Activated CD4-positive, alpha-beta T cell treated with anti-CD3 and anti-CD28 coated beads, Interleukin-2, Interleukin-4, amounts not matched to agents 100 ng/mL and 50 ng/mL, durations not matched to agents 16 hours and 8 hours (primary cell): ENCODE results near the gene HNF1A.
"Not testable (repeated sequence)": the region's sequence is repeated elsewhere in the genome, so short reads cannot be mapped to it uniquely, and the experiment has no call there.

ENCODE experiments used
- DNase-seq: peaks from one replicate; pipeline ENCODE4 v3.0.0-alpha.2; 2020; ENCODE audit warnings: low spot score

HNF1A gene, protein sequence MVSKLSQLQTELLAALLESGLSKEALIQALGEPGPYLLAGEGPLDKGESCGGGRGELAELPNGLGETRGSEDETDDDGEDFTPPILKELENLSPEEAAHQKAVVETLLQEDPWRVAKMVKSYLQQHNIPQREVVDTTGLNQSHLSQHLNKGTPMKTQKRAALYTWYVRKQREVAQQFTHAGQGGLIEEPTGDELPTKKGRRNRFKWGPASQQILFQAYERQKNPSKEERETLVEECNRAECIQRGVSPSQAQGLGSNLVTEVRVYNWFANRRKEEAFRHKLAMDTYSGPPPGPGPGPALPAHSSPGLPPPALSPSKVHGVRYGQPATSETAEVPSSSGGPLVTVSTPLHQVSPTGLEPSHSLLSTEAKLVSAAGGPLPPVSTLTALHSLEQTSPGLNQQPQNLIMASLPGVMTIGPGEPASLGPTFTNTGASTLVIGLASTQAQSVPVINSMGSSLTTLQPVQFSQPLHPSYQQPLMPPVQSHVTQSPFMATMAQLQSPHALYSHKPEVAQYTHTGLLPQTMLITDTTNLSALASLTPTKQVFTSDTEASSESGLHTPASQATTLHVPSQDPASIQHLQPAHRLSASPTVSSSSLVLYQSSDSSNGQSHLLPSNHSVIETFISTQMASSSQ

DNA sequence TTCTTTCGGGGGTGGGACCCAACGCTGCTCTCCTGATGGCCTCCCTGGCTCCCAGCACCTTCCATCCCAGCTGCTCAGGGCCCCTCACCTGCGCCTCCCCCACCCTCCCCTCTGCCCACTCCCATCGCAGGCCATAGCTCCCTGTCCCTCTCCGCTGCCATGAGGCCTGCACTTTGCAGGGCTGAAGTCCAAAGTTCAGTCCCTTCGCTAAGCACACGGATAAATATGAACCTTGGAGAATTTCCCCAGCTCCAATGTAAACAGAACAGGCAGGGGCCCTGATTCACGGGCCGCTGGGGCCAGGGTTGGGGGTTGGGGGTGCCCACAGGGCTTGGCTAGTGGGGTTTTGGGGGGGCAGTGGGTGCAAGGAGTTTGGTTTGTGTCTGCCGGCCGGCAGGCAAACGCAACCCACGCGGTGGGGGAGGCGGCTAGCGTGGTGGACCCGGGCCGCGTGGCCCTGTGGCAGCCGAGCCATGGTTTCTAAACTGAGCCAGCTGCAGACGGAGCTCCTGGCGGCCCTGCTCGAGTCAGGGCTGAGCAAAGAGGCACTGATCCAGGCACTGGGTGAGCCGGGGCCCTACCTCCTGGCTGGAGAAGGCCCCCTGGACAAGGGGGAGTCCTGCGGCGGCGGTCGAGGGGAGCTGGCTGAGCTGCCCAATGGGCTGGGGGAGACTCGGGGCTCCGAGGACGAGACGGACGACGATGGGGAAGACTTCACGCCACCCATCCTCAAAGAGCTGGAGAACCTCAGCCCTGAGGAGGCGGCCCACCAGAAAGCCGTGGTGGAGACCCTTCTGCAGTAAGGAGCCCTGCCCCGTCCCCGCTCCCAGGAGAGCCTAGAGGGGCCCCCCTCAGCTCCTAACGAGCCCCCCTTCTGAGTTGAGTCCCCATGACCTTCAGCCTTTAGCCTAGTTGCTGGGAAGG lies at the start of gene HNF1A:
Gene HNF1A (plus strand): TSS at position 248 of the 924 bp plus-strand sequence. CDS start 226 bp downstream, at position 474.
- no peak for DNase-seq

DNA sequence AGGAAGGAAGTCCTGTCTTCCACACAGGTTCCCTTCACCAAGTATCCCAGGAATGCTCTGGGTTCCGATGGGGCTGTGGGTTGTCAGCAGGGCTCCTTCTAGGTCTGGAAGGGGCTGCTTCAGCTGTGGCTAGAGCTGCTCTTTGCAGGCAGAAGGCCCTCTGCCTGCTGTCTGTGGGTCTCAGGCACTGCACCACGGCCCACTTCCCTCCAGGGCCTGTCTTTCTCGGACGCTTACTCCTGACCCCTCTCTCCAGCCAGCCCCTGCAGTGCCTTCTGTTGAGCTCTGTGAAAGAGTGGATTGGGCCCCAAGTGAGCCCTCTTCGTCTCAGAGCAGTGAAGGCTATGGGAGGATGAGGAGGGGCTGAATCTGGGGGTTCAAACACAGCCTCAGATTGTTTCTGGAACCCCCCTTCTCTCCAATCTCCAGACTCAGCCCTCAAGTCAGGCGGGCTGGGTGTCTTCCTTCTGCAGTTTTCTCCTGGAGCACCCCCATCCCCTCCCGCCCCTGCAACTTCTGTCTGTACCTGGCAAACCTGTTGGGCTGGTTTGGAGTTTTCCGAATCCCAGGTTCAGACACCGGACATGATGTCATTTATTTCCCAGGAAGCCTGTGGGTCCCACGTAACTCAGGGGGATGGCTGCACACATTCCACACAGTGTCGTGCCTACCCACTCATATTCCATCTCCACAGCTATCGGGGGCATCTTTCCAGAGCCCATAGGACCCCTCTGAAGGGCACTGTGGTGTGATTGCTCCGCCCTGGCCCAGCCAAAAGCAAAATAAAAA lies 49.3 kb upstream of the HNF1A start:
- no peak for DNase-seq

DNA sequence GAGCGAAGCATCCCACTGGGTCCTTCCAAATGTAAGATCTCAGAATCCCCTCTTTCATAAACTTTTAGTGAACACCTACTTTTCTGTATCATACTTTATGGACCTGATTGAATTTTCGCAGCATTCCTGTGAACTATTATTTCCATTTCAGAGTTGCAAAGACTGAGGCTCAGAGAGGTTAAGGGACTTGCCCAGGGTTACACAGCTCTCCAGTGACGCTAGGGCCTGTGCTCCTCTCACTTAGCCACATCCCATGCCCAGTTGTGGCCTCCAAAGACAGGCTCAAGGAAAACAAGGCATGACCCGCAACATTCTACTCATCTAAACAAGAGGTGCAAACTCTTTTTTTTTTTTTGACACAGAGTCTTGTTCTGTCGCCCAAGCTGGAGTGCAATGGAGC lies 48.3 kb upstream of the HNF1A start:
- no peak for DNase-seq

DNA sequence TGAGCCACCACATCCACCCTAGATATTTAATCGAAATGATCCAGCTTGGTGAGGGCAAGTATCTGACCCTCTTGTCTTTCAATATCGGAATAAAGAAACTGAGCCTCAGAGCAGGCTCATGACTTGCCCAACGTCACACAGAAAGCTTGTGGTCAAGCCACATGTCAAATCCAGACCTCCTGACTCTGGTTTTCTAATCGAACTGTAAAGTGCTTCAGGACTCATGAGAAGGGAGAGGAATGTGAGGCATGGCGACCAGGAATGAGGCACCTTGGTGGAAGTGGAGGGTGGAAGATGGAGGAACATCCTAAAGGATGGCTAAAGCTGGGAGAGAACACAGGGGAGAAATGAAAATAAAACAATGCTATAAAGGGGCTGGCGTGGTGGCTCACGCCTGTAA lies 46.3 kb upstream of the HNF1A start:
- no peak for DNase-seq

DNA sequence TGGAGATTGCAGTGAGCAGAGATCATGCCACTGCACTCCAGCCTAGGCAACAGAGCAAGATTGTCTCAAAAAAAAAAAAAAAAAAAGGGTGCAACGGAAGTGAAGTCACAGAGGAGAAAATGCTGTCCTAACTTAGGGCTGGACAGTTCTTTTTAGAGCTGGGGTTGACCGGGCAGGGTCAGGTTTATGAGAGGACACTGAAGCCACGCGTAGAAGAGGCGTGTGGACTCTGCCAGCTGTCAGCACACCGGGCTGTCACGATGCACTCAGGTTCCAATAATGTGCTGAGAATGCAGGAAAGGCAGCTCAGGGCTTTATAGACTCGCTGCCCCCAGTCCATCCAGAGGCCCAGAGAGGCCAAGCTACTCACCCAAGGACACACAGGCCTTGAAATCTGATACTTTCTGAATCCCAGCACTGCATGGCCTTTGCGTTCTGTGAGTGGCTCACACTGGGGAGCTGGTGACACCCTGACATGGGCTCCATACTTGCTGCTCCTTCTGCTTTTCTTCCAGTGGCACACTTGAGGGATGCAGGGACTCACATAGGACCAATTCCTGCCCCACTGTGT lies 45.3 kb upstream of the HNF1A start:
- no peak for DNase-seq

DNA sequence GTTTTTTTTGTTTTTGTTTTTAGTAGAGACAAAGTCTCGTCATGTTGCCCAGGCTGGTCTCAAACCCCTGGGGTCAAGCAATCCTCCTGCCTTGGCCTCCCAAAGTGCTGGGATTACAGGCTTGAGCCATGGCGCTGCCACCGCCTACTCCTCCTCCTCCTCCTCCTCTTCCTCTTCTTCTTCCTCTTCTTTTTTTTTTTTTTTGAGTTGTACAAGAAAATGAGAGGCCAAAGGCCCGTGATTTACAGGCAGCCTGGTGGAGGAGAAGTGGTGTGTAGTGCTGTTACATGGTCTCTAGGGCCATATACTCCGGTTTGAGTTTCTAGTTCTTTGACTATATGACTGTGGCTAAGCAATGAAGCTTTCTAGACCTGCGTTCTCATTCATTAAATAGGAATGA lies 44.6 kb upstream of the HNF1A start:
- no peak for DNase-seq

DNA sequence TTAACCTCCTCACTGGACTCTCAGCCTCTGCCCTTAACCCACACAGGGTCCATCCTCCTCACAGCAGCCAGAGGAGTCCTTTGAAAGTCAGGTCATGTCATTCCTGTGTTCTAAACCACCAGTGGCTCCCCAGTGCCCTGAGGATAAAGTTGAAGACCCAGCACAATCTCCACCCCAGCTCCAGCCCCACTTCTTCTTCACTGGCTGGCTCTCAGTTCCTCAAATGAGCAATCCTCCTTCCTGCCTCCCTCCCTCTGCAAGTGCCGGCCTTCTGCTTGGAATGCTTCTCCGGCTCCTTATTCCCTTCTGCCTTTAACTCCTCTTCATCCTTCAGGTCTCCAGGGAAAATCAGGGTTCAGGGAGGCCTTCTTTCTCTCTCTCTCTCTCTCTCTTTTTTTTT lies 42.1 kb upstream of the HNF1A start:
- DNase-seq = no peak

DNA sequence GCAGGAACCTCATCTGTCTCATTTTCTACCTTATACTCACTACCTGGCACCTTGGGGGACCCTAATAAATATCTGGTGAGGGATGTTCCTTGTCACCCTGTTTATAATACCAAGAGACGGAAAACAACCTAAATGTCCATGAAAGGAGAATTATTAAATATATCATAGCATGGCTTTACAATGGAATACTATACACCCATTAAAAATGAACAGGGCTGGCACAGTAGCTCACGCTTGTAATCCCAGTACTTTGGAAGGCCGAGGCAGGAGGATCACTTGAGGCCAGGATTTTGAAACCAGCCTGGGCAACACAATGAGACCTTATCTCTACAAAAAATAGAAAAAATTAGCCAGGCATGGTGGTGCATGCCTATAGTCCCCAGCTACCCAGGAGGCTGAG lies 39.8 kb upstream of the HNF1A start:
- no peak for DNase-seq

DNA sequence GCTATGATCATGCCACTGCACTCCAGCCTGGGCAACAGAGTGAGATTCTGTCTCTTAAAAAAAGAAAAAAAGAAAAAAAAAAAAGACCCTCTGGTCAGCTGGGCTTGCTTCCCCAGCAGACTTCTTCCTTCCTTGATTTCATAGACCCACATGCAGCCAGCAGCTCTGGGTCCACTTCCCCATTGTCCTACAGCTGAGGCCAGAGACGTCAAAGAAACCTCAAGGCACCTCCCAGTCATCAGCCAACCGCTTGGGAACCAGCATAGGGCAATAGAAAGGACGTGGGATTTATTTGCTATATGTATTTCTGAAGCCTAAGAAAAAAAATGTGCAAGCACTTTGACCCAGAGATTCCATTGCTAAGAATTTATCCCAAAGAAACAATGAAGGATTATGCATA lies 38.8 kb upstream of the HNF1A start:
- no peak for DNase-seq

DNA sequence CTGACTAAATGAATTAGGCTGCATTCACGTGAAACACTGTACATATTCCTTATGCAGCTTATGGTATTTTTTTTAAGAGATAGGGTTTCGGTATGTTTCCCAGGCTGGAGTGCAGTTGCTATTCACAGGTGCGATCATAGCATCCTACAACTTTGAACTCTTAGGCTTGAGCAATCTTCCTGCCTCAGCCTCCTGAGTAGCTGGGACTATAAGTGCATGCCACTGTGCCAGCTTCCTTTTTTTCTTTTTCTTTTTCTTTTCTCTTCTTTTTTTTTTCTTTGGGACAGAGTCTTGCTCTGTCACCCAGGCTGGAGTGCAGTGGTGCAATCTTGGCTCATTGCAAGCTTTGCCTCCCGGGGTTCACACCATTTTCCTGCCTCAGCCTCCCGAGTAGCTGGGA lies 38.3 kb upstream of the HNF1A start:
- DNase-seq = no peak

DNA sequence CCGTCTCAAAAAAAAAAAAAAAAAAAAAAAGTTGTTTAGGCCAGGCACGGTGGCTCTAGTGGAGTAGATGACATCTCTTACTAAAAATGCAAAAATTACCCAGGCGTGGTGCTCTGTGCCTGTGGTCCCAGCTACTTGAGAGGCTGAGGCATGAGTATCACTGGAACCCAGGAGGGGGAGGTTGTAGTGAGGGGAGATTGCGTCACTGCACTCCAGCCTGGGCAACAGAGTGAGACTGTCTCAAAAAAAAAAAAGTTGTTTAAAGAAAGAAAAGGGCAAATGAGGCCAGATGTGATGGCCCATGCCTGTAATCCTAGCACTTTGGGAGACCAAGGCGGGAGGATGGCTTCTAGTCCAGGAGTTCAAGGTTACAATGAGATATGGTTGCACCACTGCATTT lies 37.5 kb upstream of the HNF1A start:
- DNase-seq = no peak

DNA sequence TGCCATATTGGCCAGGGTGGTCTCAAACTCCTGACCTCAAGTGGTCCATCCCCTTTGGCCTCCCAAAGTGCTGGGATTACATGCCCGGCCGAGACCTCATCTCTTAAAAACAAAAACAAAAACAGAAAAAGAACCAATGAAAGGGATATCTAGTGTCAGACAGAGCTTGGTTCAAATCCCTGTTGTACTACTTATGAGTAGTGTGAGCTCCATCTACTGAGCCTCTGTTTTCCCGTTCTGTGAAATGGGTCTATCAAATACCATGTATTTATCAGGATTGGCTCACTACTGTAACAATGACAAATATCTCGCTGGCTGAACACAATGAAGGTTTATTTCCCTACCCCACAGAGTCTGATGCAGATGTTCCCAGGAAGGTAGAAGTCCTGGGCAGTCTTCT lies 36.9 kb upstream of the HNF1A start:
- no peak for DNase-seq

DNA sequence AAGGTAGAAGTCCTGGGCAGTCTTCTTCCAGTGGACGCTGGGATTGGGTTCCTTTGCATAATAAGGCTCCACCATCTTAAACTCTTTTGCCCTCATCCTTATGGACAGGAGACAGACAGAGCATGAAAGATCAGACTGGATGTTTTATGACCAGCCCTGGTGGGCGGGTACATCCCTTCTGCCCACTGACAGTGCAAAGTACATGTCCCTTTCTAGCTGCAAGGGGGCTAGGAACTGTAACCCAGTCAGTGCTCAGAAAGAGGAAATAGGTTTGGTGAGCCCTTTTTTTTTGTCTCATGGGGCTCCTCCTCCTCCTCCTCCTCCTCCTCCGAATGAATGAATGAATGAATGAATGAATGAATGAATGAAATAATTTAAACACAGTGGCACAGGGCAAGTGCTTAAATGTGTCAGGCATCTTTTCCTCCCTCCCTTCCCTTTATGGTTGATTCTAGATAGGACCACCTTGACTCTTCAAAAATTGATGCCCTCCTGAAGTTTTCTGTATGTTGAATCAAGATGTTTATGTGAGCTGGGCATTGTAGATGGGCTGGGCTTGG lies 36.4 kb upstream of the HNF1A start:
- no peak for DNase-seq

DNA sequence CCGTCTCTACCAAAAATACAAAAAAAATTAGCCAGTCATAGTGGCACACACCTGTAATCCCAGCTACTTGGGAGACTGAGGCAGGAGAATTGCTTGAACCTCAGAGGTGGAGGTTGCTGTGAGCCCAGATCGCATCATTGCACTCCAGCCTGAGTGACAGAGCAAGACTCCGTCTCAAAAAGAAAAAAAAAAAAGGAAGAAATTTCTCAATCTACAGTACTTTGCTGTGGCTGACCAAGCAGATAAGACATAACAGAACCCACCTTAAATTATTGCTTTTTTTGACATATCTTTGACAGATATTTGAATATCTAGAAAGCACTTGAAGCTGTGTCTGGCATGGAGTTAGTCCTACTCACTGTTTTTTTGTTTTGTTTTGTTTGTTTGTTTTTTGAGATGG lies 34.9 kb upstream of the HNF1A start:
- DNase-seq = no peak

DNA sequence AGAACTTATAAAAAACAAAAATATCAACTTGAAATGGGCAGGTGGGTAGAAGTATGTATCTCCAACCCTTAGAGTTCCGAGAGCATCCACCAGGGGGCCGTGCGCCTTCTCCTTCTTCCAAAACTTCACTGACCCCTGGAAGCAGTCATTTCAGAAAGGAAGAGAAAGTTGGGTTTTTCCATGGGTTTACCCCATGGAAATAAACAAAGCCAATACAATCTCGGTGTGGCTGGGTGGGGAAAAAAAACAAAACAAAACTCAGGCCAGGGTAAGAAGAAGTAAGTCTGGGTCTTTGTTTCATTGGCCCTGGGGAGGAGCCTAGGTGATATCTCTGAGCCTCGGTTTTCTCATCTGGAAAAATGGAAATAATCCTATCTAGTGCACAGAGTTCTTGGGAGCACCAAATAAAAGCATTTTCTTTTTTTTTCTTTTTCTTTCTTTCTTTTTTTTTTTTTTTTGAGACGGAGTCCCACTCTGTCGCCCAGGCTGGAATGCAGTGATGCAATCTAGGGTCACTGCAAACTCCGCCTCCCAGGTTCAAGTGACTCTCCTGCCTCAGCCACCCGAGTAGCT lies 33.6 kb upstream of the HNF1A start:
- peak; percentile 67 for DNase-seq

DNA sequence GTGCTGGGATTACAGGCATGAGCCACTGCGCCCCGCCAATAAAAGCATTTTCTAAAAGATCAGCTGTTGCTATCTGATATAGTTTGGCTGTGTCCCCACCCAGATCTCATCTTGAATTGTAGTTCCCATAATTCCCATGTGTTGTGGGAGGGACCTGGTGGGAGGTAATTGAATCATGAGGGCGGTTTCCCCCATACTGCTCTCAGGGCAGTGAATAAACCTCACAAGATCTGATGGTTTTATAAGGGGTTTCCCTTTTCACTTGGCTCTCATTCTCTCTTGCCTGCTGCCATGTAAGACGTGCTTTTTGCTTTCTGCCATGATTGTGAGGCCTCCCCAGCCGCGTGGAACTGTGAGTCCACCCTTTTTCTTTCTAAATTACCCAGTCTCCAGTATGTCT lies 32.8 kb upstream of the HNF1A start:
- DNase-seq = not testable (repeated sequence)

DNA sequence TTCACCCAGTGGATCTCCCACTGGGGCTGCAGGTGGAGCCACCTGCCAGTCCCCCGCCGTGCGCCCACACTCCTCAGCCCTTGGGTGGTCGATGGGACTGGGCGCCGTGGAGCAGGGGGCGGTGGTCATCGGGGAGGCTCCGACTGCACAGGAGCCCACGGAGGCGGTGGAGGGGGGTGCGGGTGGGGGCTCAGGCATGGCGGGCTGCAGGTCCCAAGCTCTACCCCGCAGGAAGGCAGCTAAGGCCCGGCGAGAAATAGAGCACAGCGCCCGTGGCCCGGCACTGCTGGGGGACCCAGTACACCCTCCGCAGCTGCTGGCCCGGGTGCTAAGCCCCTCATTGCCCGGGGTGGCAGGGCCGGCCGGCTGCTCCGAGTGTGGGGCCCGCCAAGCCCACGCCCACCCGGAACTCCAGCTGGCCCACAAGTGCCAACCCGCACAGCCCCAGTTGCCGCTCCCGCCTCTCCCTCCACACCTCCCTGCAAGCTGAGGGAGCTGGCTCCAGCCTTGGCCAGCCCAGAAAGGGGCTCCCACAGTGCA lies 28.0 kb upstream of the HNF1A start:
- DNase-seq = not testable (repeated sequence)

DNA sequence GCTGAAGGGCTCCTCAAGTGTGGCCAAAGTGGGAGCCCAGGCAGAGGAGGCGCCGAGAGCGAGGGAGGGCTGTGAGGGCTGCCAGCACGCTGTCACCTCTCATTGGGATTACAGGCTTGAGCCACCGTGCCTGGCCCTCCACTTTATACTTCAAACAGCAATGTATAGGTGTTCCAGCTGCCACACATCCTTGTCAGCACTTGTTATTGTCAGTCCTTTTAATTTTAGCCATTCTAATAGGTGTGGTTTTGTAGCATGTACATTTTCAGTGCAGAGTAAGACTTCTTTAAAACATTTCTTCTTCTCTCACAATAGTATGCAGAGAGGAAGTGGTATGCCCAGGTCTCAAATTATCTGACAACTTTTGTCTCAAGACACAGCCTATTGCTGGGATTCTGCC lies 27.5 kb upstream of the HNF1A start:
- no peak for DNase-seq

DNA sequence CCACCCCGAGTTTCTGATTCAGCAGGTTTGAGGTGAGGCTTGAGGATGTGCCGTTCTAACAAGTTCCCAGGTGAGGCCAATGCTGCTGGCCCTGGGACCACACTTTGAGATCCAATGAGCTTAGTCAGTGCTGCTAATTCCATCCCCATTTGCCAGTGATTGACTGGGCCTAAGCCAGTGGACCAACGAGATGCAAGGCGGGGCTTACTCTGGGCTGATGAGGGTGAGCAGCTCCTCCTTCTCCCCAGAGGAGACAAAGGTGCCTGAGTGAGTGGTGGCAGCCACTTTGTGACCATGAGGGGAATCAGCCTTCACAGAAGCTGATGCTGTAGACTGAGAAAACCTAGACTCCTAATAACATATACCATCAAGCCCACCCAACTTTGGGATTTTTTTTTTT lies 23.1 kb upstream of the HNF1A start:
- DNase-seq = no peak

DNA sequence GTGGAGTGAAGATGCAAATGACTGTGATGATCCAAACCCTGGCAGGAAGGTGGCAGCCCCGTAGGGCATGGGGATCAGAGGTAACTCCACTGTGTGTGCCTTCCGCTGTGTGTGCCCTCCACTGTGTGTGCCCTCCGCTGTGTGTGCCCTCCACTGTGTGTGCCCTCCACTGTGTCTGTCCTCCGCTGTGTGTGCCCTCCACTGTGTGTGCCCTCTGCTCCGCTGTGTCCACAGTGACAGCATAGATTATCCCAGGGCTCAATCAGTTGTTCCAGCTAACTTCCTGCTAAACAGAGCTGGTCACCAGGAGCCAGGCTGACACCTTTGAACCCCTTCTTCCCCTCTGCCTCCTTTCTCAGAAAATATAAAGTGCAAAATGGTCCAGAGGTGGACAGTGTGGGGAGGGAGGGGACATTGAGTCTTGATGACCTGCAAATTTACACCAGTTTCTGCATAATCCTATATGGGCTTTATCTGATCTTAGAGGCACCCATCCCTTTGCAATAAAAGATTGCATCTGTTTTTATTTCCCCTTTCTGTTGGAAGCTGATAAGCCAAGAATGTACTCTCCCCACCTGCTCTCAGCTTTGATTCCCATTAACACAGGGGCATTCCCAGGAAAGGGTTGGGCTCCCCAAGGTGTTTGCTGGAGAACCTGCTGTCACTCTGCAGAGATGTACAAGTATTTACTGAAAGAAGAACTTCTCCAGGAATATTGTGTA lies 21.6 kb upstream of the HNF1A start:
- DNase-seq = no peak
